T-helper 2 cell (primary cell): Measurements from ENCODE around the gene RCSD1.

ENCODE experiments used
- DNase-seq, 5 experiments: peaks; one replicate each; pipeline versions ENCODE4 v3.0.0 to v3.0.0-alpha.2; 2012 to 2022

RCSD1 gene

DNA sequence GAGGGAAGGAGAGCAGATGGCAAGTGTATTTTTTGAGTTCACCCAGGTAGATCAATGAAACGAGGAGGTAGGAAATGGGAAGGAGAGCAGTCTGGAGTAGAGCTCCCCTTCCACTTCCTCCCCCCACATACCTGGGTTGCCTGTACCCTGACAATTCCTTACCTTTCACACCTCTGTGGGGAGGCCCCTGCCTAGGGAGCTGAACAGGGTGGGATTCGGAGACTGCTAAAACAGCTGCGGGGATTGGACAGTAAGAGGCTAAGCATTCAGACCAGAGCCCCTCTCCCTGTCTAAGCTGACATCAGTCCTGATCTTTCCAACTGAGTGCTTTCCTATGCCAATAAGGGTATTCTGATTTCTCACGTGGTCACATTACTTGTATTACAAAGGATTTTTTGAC, 14.5 kb downstream of the RCSD1 start:
- no peak for DNase-seq

DNA sequence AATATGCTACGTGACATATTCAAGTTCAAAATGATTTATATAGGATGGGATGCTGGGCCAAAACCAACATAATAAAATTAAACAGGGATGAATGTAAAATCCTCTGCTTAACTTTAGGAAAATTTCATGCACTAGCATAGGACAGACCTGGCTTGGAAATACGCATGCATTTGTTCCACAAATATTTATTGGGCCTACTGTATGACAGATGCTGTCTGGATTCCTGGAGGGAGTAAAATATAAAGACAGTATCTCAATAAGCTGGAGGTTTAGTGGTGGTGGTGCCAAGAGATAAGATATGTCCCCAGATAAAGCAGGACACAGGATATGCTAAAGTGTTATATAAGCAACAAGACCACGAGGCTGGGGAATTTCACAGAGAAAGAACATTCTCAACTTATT, 15.1 kb downstream of the RCSD1 start:
- no peak for DNase-seq

DNA sequence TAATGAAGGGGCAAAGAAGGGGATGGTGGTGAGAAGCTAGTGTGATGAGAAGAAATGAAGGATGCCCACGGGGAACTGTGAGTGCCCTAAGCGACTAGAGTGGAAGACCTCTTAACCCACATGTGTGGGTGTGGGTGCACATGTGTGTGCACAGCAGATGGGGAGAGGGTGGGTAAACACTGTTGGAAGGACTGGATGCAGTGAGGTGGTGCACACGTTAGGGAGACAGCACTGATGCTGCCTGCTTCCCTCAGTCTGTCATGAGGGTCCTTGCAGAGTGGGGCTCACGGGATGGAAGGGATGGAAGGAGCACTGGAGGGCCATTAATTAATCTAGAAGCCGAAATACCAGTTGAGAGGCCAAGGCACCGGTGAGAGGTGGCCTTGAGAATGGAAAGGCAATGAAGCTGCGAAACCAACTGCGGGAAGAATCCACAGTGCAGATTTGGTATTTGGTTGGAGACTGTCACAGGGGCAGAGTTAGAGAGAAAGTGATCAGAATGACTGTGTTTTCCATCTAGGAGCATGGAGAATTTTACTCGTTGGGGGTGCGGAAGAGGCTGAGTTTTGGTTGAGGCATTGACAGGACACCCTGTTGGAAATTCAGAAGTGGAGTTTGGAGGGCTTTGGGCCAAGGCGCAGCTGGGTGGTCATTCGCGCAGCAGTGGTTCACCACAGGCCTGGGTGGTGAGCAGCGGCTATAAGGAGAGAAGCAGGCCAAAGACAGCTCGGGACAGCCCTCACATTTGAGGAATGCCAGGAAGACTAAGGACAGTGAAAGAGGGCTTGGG, 15.8 kb downstream of the RCSD1 start:
- DNase-seq = no peak

DNA sequence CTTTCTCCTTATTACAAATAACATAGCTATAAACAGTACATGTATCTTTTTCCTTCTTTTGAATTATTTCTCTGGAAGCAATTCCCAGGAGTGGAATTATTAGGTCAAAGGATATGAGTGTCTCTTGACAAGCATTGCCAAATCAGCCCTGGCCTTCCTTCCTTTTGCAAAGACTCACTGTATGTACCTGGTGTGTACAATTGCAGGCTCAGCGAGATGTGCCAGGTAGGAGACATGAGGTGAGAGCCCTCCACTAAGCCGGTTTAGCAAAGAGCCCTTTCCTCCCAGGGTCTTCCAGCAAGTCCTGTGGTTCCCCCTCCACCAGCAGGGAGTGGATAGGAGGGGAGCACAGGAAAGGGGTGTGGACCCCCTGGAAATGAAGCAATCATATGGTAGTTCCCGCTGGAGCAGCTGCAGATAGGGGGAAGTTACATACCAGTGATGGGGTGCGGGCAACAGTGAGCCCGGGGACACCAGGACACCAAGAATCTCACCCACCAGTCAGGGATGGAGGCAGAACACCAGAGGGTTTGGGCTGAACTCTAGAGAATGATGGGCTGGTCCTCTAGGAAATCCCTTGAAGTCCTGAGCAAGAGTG, 18.3 kb downstream of the RCSD1 start:
- no peak for DNase-seq

DNA sequence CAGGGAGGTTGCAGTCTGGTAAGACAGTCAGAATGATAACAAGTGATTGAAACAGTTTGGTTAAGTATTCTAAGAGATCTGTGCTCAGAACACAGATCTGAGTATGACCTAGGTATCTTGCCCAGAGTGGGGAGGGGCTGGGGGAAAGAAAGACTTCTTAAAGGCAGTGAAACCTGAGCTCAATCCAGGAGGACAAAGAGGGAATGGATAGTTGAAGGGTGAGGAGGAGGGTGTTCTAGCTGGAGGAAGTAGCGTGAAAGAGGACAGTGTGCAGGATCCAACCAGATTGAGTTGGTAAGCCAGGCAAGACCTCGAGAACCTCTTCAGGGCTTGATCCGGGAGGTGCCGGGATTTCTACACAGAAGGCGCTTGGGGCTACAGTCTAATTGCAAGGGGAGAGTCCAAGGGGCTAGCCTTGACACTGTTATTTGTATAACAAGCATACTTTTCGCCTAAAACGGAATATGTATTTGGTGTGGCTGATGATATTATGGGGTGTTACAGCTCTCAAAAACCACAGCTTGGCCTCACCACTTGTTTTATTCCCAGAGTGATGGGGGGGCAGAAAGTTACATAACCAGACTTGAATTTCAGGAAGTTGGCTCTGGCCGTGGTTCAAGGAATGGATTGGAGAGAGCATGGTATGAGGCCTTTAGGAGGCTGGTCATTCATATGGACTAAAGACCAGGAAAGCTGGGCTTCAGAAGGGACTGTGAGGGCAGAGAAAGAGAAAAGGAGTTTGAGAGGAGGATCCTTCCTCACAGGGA, 19.1 kb downstream of the RCSD1 start:
- DNase-seq = no peak

DNA sequence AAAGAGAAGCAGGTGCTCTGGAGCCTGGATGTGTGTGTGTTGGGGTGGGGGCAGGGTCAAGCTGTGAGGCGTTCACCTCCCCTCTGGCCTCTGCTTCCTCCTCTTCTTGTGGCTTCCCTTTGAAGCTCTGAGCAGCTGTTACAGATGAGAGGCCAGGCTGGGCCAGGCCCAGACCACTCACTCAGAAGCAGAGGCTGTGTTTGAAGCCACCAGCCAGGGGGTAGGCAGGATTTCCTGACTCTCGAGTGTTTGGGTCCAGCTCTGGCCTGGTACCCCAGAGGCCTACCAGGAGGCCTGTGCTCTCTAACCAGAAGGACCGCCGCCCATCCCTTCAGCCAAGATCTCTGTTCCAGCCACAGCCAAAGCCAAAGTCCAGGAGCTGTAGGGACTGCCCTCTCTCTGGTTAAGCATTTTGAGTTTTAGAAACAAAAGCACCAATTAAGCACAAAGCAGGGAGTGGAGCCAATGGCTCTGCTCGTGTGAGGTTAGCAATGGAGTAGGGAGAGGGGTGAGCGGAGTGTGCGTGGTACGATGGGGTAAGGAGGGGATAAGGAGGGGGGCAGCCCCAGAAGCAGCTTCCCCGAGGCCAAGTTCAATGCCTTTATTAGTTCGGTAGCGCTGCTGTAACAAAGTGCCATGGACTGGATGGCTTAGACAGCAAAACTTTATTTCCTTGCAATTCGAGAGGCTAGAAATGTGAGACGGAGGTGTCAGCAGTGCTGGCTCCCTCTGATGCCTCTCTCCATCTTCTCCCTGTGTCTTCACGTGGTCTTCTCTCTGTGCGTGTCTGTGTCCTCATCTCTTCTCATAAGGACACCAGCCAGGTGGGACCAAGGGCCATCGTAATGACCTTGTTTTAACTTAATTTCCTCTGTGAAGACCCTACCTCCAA, 20.5 kb downstream of the RCSD1 start:
- DNase-seq = no peak

DNA sequence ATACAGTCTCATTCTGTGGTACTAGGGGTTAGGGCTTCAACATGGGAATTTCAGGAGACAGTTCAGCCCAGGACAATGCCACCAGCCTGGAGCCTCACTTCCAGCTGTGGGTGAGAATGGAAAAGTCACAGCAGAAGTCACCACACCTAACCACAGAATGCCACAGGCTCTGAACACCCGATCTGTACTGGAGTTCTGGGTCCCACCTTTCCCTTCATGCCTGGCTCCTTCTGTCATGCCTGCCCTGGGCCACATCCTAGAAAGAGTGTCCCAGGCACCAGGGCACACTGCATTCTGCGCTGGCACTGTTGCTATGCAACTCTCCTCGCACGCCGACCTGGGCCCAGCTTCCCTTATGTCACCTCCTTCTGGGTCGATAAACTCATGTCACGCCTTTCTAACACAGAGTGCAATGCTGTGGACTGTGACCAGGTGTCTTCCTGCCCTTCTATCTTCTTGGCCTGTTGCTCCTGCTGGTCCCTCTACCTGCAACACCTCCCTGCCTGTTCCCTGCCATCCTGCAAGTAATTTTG, 21.2 kb downstream of the RCSD1 start:
- no peak for DNase-seq

DNA sequence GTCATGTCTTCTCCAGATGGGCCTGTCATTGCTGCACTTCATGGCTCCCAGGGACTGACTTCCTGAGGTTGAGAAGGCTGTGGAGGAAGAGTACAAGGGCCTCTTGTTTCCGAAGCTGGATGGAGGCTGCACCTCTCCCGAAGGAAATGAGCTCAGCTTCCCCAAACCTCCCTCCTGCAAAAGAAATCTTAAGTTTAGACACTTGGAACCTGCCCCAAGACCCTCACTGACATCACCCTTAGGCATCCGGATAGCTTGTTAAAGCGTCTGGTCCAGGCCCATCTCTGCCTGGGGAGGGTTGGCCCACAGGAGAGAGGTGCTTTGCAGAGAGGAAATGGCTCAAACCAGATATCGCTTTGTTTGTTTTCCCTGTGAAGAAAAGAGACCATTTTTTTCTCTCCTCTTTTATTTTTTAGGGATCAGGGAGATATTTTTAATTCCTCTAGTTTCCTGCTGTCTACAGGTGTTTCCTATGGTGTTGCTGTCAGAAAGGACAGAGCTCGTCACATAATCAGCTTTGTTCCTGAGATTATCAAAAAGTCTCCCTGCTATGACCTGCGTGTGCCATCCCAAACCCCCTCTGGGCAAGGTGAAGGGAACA, 25.0 kb downstream of the RCSD1 start:
- DNase-seq = no peak

DNA sequence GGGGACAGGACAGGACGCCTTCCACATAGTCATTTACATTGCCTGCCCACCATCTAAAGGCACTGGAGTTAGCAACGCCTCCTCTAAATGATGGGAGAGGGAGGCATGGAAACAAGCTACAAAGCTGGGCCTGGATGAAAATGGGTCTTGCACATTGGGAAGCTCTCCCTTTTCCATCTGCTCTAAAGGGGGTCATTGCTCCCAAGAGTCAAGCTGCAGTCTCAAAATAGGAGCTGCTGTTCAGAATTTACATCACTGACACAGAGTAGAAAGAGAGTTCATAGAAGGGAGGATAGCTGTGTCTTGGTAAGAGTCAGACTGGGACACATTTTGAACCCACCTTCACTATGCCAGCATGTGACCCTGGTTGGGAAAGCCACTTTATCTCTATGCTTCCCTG, 26.6 kb downstream of the RCSD1 start:
- no peak for DNase-seq

DNA sequence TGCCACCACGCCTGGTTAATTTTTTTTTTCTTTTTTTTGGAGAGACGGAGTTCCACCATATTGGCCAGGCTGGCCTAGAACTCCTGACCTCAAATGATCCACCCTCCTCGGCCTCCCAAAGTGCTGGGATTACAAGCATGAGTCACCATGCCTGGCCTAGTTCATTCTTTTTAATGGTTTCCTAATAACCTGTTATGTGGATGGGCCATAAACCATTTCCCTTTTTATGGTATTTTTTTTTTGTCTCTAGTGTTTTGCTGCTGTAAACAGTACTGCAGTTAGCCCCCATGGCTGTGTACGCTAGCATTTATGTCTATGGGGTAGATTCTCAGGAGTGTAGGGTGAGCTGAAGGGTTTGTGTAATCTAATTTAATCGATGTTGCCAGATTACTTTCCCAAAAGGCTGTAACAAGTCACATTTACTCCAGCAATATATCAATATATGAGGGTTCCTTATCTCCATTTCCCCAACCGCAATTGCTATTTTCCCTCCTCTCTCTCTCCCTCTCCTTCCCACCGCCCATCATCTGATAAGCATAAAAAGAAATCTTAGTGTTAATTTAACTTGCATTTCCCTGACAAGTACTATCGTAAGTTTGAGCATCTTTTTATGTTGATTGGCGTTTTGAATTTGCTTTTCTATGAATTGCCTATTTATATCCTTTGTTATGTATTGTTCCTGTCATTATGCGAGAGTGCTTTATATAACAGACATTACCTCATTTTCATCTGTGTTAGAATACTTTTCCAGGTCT, 28.7 kb downstream of the RCSD1 start:
- no peak for DNase-seq

DNA sequence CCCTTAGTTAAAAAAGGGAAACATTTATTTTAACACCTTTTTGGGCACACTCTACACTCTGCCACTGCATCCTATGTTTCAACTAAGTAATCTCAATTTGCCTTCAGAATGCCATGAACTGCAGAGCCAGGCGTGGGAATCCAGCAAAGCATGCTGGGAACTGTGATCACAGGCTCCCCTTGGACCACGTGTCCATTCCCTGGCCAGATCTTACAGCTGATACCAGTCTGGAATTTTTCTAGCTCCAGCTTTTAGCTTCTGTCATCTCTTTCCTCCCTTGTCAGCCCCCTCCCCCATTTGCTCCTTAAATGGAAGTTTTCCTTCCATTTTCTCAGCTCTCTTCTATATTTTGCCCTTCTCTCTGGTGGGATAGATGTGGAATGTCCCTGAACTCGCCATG, 29.4 kb downstream of the RCSD1 start:
- no peak for DNase-seq

DNA sequence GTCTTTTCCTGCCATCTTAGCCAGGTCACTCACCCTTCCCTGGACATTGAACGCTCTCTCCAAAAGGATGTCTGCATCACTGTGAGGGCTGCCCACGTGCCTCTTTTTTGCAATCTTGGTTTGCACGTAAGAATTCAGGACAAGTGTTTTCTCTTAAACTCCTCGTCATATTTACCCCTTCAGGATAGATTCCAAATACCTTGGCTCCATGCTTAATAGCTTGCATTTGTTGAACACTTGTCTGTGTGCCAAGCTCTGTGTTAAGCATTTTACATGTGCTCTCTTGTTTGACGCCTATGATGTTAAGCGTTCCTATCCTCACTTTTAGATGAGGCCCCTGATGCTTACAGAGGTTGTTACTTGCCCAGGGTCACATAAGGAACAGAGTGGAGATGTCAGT, 29.8 kb downstream of the RCSD1 start:
- DNase-seq = no peak

DNA sequence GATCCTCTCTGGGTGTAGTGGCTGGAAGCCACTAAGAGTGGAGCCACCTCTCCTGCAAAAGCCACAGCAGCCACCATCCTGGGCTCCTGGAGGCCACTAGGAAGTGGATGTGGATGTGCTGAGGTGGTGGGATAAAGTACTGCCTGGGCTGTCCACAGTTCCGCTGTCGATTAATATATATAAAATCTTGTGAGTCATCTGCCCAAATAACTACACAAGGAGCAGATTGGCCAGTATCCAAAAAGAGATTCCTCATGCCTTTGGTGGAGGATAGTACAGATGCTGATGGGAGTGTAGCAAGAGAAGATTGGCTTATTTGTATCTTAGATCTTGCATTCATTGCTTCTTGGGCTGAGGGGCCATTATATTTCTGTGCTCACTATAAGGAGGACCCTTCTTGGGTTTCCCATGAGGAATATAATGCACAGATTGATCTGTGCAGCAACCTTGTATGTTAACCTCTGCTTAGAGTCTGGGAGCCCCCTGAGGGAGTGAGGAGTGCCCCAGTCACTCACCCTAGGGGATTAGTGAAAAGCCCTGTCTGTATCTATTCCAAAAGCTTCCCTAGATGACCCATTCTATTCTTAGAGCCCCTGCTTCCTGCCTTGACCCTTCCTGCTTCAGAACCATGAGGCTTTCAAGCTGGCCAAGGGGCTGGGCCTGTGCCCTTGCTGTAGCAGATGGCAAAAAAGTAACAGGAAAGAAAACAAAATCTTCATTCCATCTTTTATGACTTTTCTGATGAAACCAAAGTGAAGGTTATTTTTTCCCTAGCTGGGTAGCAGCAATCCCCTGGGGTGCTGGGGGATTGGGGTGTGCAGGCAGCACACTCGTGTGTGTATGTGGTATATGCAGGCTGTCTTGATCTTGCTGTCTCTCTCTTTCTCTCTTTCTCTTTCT, 31.7 kb downstream of the RCSD1 start:
- DNase-seq = no peak

DNA sequence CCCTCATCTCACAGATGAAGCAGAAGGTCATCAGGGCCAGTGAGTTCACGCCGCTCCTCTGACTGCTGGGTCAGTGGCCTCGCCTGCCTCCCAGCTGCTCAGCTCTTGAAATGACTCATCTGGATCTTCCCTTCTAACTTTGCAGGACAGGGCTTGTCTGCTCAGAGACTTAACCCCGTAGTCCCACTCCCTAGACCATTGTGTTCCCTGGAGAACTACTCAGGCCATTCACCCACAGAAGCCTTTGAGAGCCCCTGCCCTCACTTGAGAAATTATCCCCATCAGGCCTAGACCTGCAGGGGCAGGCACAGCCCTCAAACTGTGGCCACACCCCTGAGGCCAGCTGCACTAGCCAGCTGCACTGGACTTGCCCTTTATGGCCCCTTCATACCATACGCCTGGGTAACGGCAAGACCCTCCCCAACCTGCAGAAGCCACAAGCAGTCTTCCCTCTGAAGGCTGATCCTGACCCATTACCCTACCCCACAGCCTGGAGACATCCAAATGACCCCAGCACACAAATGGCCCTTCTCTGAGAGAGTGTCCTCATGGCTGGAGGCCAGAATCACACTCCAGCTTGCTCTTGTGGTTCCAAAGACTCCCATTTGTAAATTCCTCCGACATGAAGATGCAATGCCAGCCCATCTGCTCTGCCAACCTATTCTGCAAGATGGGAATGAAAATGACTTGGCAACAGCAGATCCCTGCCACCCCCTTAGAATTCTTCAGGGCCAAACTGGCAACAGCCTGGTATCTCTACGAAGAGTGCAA, 33.2 kb downstream of the RCSD1 start:
- DNase-seq = no peak

DNA sequence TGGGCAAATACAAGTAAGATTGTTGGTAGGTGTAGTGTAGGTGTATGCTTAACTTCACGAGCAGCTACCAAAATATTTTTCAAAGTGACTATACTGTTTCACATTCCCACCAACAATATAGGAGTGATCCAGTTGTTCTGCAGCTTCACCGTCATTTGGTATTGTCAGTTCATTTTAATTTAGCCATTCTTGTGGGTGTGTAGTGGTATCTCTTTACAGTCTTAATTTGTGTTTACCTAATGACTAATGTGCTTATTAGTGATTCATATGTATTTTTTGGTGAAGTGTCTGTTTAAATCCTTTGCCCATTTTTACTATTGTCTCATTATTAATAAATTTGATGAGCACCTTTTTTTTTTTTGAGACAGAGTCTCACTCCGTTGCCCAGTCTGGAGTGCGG, 35.4 kb downstream of the RCSD1 start:
- DNase-seq = no peak

DNA sequence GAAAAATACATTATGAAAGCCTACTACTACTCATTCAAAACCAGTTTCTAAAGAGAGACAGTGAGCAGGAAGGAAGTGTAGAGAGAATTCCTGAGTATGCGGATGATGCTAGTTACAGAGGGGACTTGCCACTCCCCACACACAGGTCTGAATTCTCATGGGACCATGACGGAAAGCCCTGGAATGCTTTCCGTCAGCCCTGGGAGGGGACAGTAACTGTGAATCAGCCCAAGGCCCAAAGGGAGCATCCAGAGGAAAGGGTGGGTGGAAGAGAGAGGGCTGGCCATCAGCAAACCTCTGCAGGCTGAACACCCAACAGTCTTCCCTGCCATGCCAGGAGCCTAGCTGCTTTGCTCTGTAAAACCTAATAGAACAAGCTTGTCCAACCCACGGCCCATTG, 36.4 kb downstream of the RCSD1 start:
- no peak for DNase-seq

DNA sequence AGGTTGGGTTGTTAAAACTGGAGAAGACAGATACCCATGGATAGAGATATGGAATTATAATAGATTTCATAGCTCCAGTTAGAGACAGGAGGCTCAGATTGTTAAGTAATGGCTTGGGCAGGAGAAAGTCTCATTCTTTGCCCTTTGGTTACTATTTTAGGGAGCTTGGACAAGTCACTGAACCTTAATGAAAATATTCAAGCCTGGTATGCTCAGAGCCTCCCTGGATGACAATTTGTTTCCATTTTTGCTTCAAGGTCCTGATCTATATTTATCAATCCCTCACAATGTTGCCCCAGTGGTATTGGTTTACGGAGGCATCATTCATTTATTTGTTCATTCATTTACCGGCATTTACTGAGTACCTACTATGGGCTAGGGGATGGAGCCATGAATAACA, 37.5 kb downstream of the RCSD1 start:
- no peak for DNase-seq

DNA sequence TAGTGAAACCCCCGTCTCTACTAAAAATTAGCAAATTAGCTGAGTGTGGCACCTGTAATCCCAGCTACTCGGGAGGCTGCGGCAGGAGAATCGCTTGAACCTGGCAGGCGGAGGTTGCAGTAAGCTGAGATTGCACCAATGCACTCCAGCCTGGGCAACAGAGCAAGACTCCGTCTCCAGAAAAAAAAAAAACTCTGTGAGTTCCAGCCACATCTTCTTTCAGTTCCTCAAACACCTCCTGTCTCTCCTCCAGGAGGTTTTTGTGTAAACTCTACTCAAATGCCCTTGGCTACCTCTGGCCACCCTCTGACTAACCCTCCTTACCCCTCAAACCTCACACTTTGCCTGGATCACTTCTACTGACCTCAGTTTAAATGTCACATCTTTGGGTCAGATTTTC, 38.1 kb downstream of the RCSD1 start:
- no peak for DNase-seq
